ENCODE data around the gene RAD51C. TPM values are rescaled to one million over a fixed set of nuclear protein-coding genes. Genes with fewer than 3 reads are reported as not detected.
"Not testable (repeated sequence)": the region's sequence is repeated elsewhere in the genome, so short reads cannot be mapped to it uniquely, and the experiment has no call there.

The RAD51C gene
- total RNA-seq, 2 donors from 2014 or later: 18.0 to 26.5 TPM

GRCh38 chr17:58763263-58763662, 70.9 kb downstream of the RAD51C start:
- no peak overlapping the region for H3K9ac ChIP-seq (ENCODE audit: extremely low read depth, low read length, poor library complexity, severe bottlenecking)
- no peak for DNase-seq
- peaks cover 7% of the 10 kb centered on the region for H3K27me3 Mint-ChIP-seq (ENCODE audit: insufficient read depth)
- H3K27ac ChIP-seq (ENCODE audit: low read depth, low read length): no peak overlapping the region
- H3K27ac Mint-ChIP-seq: no peak overlapping the region
- no peak overlapping the region for H3K4me3 Mint-ChIP-seq
- no peaks in the 10 kb centered on the region for H3K4me1 ChIP-seq (ENCODE audit: control insufficient read depth, insufficient read depth, low read length)
- peaks cover 14% of the 10 kb centered on the region for H3K27me3 ChIP-seq (ENCODE audit: control insufficient read depth, insufficient read depth, low read length, poor library complexity, severe bottlenecking)
- WGBS, 2 experiments (ENCODE audit: insufficient coverage in 1 of 2, insufficient read length in 1 of 2): 100% methylated on average over 1 of the region's 1 CpG; no CpG with 5 or more reads in 1 of the 2 experiments
- H3K4me3 ChIP-seq (ENCODE audit: low read length): no peak overlapping the region
- no peaks in the 10 kb centered on the region for H3K36me3 Mint-ChIP-seq (ENCODE audit: low read depth)
- no peaks in the 10 kb centered on the region for H3K36me3 ChIP-seq (ENCODE audit: control insufficient read depth, insufficient read depth, low read length)
- no peaks in the 10 kb centered on the region for H3K9me3 Mint-ChIP-seq
- H3K4me1 Mint-ChIP-seq: no peaks in the 10 kb centered on the region
- H3K9me3 ChIP-seq (ENCODE audit: control insufficient read depth, low read length): no peaks in the 10 kb centered on the region
- TF ChIP-seq, protein P1, sequence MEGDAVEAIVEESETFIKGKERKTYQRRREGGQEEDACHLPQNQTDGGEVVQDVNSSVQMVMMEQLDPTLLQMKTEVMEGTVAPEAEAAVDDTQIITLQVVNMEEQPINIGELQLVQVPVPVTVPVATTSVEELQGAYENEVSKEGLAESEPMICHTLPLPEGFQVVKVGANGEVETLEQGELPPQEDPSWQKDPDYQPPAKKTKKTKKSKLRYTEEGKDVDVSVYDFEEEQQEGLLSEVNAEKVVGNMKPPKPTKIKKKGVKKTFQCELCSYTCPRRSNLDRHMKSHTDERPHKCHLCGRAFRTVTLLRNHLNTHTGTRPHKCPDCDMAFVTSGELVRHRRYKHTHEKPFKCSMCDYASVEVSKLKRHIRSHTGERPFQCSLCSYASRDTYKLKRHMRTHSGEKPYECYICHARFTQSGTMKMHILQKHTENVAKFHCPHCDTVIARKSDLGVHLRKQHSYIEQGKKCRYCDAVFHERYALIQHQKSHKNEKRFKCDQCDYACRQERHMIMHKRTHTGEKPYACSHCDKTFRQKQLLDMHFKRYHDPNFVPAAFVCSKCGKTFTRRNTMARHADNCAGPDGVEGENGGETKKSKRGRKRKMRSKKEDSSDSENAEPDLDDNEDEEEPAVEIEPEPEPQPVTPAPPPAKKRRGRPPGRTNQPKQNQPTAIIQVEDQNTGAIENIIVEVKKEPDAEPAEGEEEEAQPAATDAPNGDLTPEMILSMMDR (conservative IDR thresholded peaks at IDR 0.05): no peak

- TF ChIP-seq, protein P1 (conservative IDR thresholded peaks at IDR 0.05): no peak
- no peak overlapping the region for H3K4me3 ChIP-seq (ENCODE audit: low read length)
- peaks cover 5% of the 10 kb centered on the region for H3K27me3 ChIP-seq (ENCODE audit: control insufficient read depth, insufficient read depth, low read length, poor library complexity, severe bottlenecking)
- no peaks in the 10 kb centered on the region for H3K4me1 ChIP-seq (ENCODE audit: control insufficient read depth, insufficient read depth, low read length)
- 89 to 95% methylated on average over 3 to 5 of the region's 5 CpGs for WGBS, 2 experiments (ENCODE audit: insufficient coverage in 1 of 2, insufficient read length in 1 of 2)
- no peak overlapping the region for H3K9ac ChIP-seq (ENCODE audit: extremely low read depth, low read length, poor library complexity, severe bottlenecking)
- Mint-ChIP-seq H3K27me3 (ENCODE audit: insufficient read depth) (no peaks in the 10 kb centered on the region), H3K4me1 (no peaks in the 10 kb centered on the region), H3K36me3 (ENCODE audit: low read depth) (no peaks in the 10 kb centered on the region), H3K4me3 (no peak overlapping the region), H3K9me3 (no peaks in the 10 kb centered on the region), H3K27ac (no peak overlapping the region)
- no peaks in the 10 kb centered on the region for H3K36me3 ChIP-seq (ENCODE audit: control insufficient read depth, insufficient read depth, low read length)
- no peak for DNase-seq
- H3K9me3 ChIP-seq (ENCODE audit: control insufficient read depth, low read length): no peaks in the 10 kb centered on the region
- H3K27ac ChIP-seq (ENCODE audit: low read depth, low read length): no peak overlapping the region
Measured at GRCh38 chr17:58764373-58764772, 72.0 kb downstream of the RAD51C start.

GRCh38 chr17:58778482-58778881, 86.1 kb downstream of the RAD51C start:
- H3K36me3 ChIP-seq (ENCODE audit: control insufficient read depth, insufficient read depth, low read length); H3K27ac ChIP-seq (ENCODE audit: low read depth, low read length); H3K4me1 Mint-ChIP-seq; H3K27me3 Mint-ChIP-seq (ENCODE audit: insufficient read depth); H3K27ac Mint-ChIP-seq; H3K9me3 Mint-ChIP-seq; H3K4me1 ChIP-seq (ENCODE audit: control insufficient read depth, insufficient read depth, low read length); H3K36me3 Mint-ChIP-seq (ENCODE audit: low read depth); H3K9me3 ChIP-seq (ENCODE audit: control insufficient read depth, low read length); H3K27me3 ChIP-seq (ENCODE audit: control insufficient read depth, insufficient read depth, low read length, poor library complexity, severe bottlenecking); H3K4me3 Mint-ChIP-seq; DNase-seq; H3K4me3 ChIP-seq (ENCODE audit: low read length); H3K9ac ChIP-seq (ENCODE audit: extremely low read depth, low read length, poor library complexity, severe bottlenecking): not testable (repeated sequence)
- WGBS, 2 experiments (ENCODE audit: insufficient coverage in 1 of 2, insufficient read length in 1 of 2): 86% methylated on average over 4 to 5 of the region's 5 CpGs

DNA sequence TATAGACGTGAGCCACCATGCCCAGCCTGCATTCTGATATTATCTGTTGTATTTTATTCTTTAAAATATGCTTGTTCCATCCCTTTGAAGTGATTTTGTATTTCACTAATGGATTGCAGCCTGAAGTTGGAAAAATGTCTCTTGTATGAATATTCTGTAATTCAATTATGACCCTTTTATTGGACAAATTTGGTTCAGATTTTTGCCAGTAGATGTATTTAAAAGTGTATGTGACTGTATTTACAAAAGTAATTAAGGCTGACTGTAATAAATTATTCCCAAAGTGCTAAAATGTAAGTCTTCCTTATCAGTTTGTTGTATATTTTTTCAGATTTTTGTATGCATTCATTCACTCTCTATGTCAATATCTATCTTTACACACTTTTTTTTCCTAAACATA, 87.0 kb downstream of the RAD51C start:
- H3K9ac ChIP-seq (ENCODE audit: extremely low read depth, low read length, poor library complexity, severe bottlenecking): no peak overlapping the region
- TF ChIP-seq, protein P1 (conservative IDR thresholded peaks at IDR 0.05): no peak
- no peak overlapping the region for H3K27ac ChIP-seq (ENCODE audit: low read depth, low read length)
- Mint-ChIP-seq H3K27ac (no peak overlapping the region), H3K4me1 (no peaks in the 10 kb centered on the region), H3K4me3 (no peak overlapping the region), H3K27me3 (ENCODE audit: insufficient read depth) (no peaks in the 10 kb centered on the region), H3K36me3 (ENCODE audit: low read depth) (no peaks in the 10 kb centered on the region), H3K9me3 (no peaks in the 10 kb centered on the region)
- DNase-seq: no peak
- no peaks in the 10 kb centered on the region for H3K9me3 ChIP-seq (ENCODE audit: control insufficient read depth, low read length)
- no peaks in the 10 kb centered on the region for H3K36me3 ChIP-seq (ENCODE audit: control insufficient read depth, insufficient read depth, low read length)
- H3K4me3 ChIP-seq (ENCODE audit: low read length): no peak overlapping the region
- 80% methylated on average over 1 of the region's 1 CpG; no CpG with 5 or more reads in 1 of the 2 experiments for WGBS, 2 experiments (ENCODE audit: insufficient coverage in 1 of 2, insufficient read length in 1 of 2)
- H3K27me3 ChIP-seq (ENCODE audit: control insufficient read depth, insufficient read depth, low read length, poor library complexity, severe bottlenecking): no peaks in the 10 kb centered on the region
- no peaks in the 10 kb centered on the region for H3K4me1 ChIP-seq (ENCODE audit: control insufficient read depth, insufficient read depth, low read length)

Data from endodermal cell (in vitro differentiated cells).